ENCODE results near the gene RRBP1. TPM values are rescaled to one million over a fixed set of nuclear protein-coding genes. Genes with fewer than 3 reads are reported as not detected.

RRBP1 gene
- total RNA-seq, 1 experiment from 2014 or later: 83.3 TPM

GRCh38 chr20:17617212-17617867 lies 64.7 kb downstream of the RRBP1 start:
- Histone ChIP-seq H3K9me3 (no peaks in the 10 kb centered on the region), H3K36me3 (peaks cover 16% of the 10 kb centered on the region), H3K27me3 (no peaks in the 10 kb centered on the region), H3K4me3 (no peak overlapping the region)
- DNase-seq: peak; percentile 22

- peaks cover 16% of the 10 kb centered on the region for H3K36me3 ChIP-seq
- H3K9me3 ChIP-seq: no peaks in the 10 kb centered on the region
- no peak overlapping the region for H3K4me3 ChIP-seq
- DNase-seq: no peak
- no peaks in the 10 kb centered on the region for H3K27me3 ChIP-seq
These were observed 65.4 kb downstream of the RRBP1 start for GRCh38 chr20:17616480-17617211.

- Histone ChIP-seq H3K36me3 (peaks cover 16% of the 10 kb centered on the region), H3K9me3 (no peaks in the 10 kb centered on the region), H3K4me3 (no peak overlapping the region), H3K27me3 (no peaks in the 10 kb centered on the region)
- no peak for DNase-seq
These were observed 66.2 kb downstream of the RRBP1 start for GRCh38 chr20:17615645-17616479.

GRCh38 chr20:17614812-17615644 lies 67.0 kb downstream of the RRBP1 start:
- DNase-seq: no peak
- H3K36me3 ChIP-seq: peaks cover 16% of the 10 kb centered on the region
- no peak overlapping the region for H3K4me3 ChIP-seq
- no peaks in the 10 kb centered on the region for H3K9me3 ChIP-seq
- H3K27me3 ChIP-seq: no peaks in the 10 kb centered on the region

GRCh38 chr20:17614176-17614811 lies 67.7 kb downstream of the RRBP1 start:
- Histone ChIP-seq H3K36me3 (peaks cover 16% of the 10 kb centered on the region; the same call in 1 of the 2 replicates), H3K9me3 (no peaks in the 10 kb centered on the region), H3K4me3 (no peak overlapping the region), H3K27me3 (no peaks in the 10 kb centered on the region)
- DNase-seq: peak; percentile 15

GRCh38 chr20:17613328-17614175 lies 68.5 kb downstream of the RRBP1 start:
- no peak for DNase-seq
- no peaks in the 10 kb centered on the region for H3K27me3 ChIP-seq
- H3K36me3 ChIP-seq: peaks cover 18% of the 10 kb centered on the region
- no peaks in the 10 kb centered on the region for H3K9me3 ChIP-seq
- H3K4me3 ChIP-seq: no peak overlapping the region

GRCh38 chr20:17612992-17613327 lies 69.1 kb downstream of the RRBP1 start:
- DNase-seq: no peak
- Histone ChIP-seq H3K4me3 (no peak overlapping the region), H3K27me3 (no peaks in the 10 kb centered on the region), H3K36me3 (peaks cover 16% of the 10 kb centered on the region), H3K9me3 (no peaks in the 10 kb centered on the region)

GRCh38 chr20:17612287-17612991 lies 69.6 kb downstream of the RRBP1 start:
- H3K9me3 ChIP-seq: no peaks in the 10 kb centered on the region
- H3K4me3 ChIP-seq: no peak overlapping the region
- H3K36me3 ChIP-seq: peaks cover 16% of the 10 kb centered on the region
- no peak for DNase-seq
- H3K27me3 ChIP-seq: no peaks in the 10 kb centered on the region

- H3K36me3 ChIP-seq: peaks cover 17% of the 10 kb centered on the region
- H3K4me3 ChIP-seq: no peak overlapping the region
- no peaks in the 10 kb centered on the region for H3K27me3 ChIP-seq
- no peak for DNase-seq
- no peaks in the 10 kb centered on the region for H3K9me3 ChIP-seq
These were observed 70.3 kb downstream of the RRBP1 start for GRCh38 chr20:17611540-17612286.

- no peaks in the 10 kb centered on the region for H3K9me3 ChIP-seq
- no peak for DNase-seq
- H3K36me3 ChIP-seq: peaks cover 18% of the 10 kb centered on the region
- no peak overlapping the region for H3K4me3 ChIP-seq
- no peaks in the 10 kb centered on the region for H3K27me3 ChIP-seq
These were observed 70.8 kb downstream of the RRBP1 start for GRCh38 chr20:17611290-17611539.

- no peaks in the 10 kb centered on the region for H3K27me3 ChIP-seq
- peaks cover 15% of the 10 kb centered on the region for H3K36me3 ChIP-seq
- DNase-seq: no peak
- no peak overlapping the region for H3K4me3 ChIP-seq
- H3K9me3 ChIP-seq: no peaks in the 10 kb centered on the region
These were observed 71.3 kb downstream of the RRBP1 start for GRCh38 chr20:17610566-17611289.

GRCh38 chr20:17609811-17610377 lies 72.1 kb downstream of the RRBP1 start:
- no peak for DNase-seq
- Histone ChIP-seq H3K36me3 (peaks cover 20% of the 10 kb centered on the region), H3K9me3 (no peaks in the 10 kb centered on the region), H3K27me3 (no peaks in the 10 kb centered on the region), H3K4me3 (no peak overlapping the region)

- peaks cover 30% of the 10 kb centered on the region for H3K36me3 ChIP-seq
- no peak overlapping the region for H3K4me3 ChIP-seq
- DNase-seq: no peak
- no peaks in the 10 kb centered on the region for H3K27me3 ChIP-seq
- no peaks in the 10 kb centered on the region for H3K9me3 ChIP-seq
These were observed 73.1 kb downstream of the RRBP1 start for GRCh38 chr20:17608701-17609497.
